HG03571 (cell line): ENCODE results near the gene RIC8B.

Experiments
- ATAC-seq: cut with Tn5 transposase; IDR thresholded peaks from one replicate; pipeline ENCODE4 v1.9.1; 2021; ENCODE audit not compliant: unreplicated experiment

The RIC8B gene

DNA sequence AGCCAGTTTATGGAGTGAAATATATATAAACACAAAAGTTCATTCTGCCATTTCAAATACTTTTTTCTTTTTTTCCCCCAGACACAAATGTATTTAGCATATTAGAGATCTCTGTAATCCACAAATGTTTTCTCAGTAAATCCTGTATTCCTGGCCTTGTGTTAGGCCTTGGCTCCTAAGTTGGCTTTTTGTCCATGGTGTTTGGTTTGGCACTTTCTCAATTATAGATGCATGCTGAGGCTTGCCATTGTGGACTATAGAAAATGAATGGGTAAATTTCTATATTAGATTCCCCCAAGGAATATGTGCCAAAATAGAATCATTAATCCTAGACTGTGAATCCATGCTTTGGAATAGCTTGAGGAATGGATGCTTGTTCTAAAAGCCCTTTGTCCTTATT, 17.0 kb downstream of the RIC8B start:
- ATAC-seq = no peak

DNA sequence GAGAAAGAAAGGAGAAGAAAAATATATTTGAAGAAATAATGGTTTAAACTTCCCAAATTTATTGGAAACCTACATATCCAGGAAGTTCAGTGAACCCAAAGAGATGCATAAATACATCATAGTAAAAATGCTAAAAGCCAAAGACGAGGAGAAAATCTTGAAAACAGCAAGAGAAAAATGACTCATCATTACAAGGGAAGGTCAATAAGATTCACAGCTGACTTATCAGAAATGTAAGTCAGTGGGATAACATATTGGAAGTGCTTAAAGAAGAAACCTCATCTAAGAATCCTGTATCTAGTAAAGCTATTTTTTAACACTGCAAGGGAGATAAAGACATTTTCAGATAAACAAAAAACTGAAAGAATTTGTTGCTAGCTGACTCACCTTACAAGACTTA, 19.9 kb downstream of the RIC8B start:
- ATAC-seq = no peak

DNA sequence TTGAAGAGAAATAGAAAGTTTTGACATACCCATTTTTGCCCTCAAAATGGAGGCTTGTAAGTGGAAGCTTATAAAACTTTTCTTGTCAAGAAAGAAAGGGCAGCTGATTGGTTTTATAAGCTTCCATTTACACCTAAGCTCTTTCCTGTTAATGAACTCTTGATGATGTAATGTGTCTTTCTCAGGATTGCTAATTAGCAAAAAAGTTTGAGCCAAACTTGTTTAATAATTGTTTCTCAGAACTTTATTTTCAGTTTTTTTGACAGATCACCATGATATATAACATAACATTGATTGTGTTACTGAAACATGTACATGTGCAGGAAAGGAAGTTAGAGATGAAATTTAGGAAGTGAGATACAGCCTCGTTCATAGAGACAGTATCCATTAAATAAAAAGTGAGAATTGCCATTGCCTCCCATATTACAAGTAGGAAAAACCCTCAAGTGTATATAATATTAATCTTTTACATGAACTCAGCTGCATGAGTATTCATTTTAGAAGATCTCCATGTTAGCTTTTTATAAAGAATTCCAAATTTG, 26.8 kb downstream of the RIC8B start:
- no peak for ATAC-seq

DNA sequence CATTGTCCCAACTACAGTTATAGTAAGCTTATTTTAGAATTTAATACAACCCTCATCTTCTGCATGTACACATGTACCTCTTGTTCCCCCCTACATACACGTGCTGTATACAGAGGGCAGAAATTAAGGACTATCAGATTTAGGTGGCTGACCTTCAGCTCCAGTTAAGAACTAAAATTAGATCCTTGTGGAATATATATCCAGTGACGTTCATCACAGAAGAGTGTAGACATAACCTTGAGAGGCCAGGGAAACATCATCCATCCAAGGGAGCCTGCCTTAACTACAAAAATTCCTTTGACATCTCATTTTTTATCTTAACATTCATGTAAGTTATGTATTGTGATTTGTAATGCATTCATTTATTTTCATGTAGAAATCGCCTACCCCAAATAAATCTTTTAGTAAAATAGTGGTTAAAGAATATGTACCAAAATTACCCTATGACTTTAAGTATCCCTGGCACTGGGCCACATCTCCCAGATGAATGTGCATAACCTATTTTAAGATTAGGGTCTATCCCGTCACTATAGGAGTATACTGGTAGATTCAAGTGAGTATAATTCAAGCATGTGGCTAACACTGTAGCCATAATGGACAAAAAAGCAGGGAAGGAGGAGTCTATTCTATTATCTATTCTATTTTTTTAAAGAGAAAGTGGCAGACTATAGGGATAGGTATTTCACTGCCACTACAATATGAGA, 27.5 kb downstream of the RIC8B start:
- ATAC-seq = no peak

DNA sequence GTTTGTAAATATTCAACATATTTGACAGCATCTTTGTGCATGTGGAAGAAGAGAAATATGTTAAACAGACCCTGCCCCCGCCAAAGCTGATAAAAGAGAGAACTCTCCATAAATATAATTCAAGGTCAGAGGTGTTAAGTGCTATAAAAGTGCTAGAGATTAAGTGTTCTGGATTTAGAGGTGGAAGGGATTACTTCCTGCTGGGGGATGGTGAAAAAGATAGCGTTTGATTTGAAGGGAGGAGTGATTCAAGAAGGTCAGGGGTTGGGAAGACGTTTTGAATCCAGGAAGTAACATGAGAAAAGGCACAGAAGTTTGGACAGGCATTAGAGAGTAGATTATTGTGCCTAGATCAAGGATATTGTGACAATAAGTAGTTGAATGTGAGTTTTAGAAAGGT, 30.2 kb downstream of the RIC8B start:
- ATAC-seq = no peak

DNA sequence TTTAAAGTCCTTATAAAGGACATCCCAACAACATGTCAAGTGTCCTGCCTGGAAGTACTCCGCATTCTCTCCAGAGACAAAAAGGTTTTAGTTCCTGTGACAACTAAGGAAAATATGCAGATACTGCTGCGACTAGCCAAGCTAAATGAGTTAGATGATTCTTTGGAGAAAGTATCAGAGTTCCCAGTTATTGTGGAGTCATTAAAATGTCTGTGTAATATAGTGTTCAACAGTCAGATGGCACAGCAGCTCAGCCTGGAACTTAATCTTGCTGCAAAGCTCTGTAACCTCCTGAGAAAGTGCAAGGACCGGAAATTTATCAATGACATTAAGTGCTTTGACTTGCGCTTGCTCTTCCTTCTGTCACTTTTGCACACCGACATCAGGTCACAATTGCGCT, 40.2 kb downstream of the RIC8B start:
- no peak for ATAC-seq

DNA sequence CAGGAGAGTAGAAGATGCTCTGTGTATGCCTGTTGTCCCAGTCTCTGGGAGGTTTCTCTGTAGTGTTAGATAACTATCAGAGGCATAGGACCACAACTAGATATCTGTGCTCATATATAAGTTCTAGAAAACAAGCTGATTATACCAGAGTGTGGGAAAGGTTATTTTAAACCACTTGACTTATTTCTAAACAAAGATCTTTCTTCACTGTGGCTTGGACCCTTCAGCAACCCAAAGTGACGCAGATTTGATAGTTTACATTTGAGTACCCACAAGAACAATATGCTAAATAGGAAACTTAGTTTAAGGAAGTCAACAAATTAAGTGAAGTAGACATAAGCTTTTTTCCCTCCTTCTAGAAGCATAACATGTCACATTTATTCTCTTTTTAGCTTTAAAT, 41.3 kb downstream of the RIC8B start:
- no peak for ATAC-seq

DNA sequence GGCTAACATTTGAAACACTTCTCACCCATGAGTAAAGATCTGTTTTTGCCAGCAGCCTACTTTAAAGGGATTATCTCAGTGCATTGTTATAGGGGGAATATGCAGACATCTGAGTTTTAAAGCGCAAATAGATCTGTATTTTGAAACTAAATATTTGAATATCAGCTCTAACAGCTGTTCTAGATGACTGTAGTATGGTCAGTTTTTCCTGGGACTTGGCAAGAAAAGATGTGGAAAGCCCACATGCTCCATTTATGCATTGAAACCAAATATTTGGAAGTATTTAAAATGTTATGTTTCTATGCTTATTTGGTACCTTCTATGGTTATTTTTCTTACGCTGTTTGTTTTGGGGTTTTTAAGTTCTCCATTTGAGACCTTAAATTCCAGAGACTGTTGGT, 41.7 kb downstream of the RIC8B start:
- no peak for ATAC-seq

DNA sequence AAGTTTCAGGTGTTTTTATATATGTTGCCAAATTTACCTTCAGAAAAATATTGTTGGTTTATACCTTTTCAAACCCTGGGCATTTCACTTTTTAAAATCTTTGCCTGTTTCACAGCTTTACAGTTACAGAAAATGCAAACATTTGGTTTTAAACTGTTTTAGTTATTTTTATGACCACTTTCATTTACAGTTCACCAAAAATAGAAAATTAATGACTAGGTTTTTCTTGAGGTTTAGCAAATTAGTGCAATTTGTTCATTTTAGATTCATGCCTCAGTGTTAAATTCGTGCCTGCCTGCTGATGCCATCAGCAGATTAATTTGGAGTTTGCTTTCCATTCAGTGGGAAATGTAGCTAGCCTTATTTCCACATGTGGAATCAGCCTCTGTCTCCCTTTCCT, 45.5 kb downstream of the RIC8B start:
- no peak for ATAC-seq

DNA sequence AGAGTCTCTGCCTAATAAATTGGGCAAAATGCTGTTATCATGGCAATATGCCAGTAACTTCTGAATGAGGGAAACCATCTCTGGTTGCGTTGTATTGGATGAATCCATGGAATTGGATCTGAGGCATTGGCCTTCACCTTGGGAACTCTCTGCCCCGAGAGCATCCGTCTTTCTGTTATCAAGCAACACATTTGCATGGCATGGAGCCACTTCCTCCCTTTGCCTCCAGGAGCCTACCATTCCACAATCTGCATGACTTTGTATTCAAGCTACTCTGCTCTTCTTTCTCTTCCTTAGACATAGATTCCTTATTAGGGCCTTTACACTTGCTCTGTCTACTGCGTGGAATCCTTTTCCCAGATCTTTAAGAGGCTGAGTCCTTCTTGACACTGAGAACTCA, 57.2 kb downstream of the RIC8B start:
- ATAC-seq = no peak

DNA sequence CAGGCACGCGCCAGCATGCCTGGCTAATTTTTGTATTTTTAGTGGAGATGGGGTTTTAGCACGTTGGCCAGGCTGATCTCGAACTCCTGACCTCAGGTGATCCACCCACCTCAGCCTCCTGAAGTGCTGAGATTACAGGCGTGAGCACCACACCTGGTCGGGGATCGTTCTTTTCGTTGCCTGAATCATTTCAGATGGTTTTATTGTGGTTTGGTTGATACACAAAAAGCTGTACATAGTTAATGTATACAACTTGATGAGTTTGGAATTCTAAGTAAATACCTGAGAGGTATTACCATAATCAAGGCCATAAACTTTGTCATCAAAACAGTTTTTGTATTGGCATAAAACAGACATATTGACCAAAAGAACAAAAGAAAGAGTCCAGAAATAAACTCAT, 63.3 kb downstream of the RIC8B start:
- ATAC-seq = no peak

DNA sequence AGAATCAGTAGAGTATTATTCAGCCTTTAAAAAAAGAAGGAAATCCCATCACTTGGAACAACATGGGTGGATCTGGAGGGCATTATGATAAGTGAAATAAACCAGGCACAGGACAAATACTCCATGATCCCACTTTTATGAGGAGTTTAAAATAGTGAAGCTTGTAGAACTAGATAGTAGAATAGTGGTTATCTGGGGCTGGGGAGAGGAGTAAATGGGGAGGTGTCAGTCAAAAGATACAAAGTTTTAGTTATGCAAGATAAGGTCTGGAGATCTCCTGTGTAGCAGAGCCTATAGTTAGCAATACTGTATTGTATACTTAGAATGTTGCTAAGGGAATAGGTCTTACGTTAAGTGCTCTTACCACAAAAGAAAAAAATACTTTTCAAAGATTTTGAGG, 64.9 kb downstream of the RIC8B start:
- no peak for ATAC-seq

DNA sequence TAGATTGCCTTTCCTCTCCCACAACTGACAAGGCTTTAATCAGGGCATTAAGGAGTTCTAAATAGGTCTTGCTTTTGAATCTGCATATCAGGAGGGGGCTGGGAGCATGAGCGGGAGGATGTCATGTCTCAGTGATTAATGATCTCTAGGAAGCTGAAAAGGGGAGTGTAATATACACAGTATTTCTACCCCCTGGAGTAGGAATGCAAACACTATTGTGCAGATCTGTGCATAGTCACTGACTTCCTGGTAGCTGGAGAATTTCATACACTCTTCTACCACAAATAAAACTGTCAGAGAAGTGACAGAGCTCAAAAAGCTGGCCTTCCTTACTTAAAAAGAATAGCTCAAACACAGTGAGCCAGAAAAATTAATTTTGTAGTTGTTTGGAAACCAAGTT, 65.8 kb downstream of the RIC8B start:
- ATAC-seq = no peak

DNA sequence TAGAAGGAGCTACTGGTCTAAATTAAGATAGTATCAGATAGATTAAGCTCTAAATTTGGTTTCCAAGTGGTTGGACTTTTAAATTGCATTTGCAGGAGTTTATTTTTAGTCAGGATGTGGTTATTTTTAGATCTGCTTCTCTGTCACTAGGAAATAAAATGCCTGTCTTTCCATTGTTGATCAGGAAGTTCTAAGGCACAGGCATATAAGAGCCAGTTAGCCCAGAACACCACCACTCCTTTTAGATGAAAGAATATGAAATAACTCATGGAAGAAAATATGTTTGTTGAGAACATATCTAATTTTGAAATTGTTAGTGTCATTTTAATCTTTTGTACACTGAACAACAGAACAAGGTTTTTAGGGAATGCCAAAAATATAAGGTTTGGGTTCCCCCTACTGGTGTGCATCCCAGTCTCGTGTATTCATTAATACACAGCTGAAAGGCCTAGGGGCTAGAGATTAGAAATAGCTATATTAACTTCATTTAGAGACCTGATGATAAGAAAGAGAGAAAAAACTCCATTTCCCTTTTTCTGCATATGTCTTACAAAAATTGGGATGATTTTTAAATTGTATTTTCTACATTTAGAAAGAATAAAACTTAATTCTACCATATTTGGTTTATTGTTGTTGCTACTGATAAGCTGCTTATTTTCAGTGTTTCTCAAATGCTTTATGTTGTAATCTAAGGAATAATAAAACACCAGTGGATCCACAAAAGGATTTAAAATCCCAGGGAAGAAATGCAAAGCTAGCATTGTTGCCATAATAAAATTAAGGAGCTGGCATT, 67.2 kb downstream of the RIC8B start:
- ATAC-seq = no peak

DNA sequence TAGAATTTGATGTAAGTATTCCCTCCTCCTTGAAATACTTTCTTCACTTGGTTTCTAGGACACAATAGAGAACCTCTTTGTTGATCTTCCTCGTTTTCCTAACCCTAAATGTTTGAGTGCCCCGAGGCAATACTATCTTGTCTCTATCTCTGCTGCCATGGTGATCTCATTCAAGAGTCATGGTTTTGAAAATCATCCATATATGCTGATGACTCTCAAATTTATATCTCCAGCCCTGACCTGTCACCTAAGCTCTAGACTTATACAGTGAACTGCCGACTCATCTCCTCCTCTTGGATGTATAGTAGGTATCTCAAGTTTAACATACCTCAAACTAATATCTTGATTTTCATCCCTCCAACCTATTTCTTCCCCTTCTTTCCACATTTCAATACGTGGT, 71.4 kb downstream of the RIC8B start:
- ATAC-seq = no peak

DNA sequence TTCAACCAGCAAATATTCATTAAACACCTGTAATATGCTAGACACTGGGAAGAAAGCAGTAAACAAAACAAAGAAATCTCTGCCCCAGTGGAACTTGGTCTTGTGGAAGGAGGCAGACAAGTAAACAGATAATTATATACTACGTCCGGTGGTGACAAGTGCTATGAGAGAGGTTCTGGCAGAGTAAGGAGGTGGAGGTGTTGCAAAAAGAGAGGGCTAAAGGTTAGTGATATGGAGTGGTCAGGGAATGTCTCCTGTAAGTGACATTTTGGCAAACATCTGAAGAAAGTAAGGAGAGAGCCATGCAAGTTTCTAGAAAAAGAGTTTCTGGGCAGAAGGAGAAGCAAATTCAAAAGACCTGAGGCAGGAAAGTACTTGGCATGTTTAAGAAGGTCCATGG, 73.4 kb downstream of the RIC8B start:
- ATAC-seq = no peak

DNA sequence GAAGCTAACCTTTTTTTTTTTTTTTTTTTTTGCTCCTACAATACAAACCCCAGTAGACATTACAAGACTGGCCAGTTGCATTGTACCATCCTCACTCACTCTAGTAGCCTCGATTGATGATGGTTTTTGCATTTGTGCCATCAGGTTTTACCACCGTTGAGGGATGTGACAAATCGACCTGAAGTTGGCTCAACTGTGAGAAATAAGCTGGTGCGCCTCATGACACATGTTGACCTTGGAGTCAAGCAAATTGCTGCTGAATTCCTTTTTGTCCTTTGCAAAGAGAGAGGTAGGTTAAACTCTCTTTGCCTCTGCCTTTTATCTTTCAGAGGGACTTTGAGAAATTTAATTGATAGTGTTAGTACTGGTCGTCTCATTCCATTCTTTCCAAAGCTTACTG, 76.8 kb downstream of the RIC8B start:
- ATAC-seq = no peak

DNA sequence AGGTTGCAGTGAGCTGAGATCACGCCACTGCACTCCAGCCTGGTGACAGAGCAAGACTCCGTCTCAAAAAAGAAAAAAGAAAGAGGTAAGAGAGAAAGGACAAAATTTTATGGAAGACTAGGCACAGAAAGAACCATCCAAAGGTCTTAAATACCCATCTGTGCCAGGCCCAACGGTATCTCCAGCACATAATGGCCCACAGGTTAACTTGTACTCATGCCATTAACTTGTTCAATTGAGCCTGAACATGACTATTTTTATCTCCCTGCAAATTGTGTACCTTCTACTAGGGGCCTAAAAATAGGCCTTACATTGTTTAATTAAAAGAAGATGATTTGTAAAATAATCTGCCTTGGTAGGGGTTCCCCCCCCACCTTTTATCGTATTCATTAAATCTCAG, 80.2 kb downstream of the RIC8B start:
- no peak for ATAC-seq

DNA sequence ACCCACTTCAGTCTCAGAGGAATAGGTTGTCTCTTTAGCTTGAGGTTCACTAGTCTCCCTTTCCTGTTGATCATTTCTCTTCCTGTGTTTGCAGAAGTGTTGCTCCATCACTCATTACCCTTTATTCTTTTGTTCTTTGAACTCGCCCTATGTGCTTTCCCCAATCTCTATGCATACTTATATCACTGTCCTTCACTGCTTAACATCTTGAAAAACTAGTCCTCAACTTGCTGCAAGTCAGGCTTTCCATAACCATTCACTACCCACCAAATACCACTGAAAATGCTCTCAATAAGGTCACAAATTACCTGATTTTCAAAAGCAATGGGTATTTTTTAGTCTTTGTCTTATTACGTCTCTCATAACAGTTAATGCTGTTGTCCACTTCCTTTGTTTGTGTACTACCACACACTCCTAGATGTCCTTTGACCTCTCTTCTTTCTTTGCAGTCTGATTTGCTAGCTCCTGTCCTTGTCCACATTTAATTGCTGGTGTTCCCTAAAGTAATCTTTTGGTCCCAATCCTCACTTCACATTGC, 80.8 kb downstream of the RIC8B start:
- ATAC-seq = no peak

DNA sequence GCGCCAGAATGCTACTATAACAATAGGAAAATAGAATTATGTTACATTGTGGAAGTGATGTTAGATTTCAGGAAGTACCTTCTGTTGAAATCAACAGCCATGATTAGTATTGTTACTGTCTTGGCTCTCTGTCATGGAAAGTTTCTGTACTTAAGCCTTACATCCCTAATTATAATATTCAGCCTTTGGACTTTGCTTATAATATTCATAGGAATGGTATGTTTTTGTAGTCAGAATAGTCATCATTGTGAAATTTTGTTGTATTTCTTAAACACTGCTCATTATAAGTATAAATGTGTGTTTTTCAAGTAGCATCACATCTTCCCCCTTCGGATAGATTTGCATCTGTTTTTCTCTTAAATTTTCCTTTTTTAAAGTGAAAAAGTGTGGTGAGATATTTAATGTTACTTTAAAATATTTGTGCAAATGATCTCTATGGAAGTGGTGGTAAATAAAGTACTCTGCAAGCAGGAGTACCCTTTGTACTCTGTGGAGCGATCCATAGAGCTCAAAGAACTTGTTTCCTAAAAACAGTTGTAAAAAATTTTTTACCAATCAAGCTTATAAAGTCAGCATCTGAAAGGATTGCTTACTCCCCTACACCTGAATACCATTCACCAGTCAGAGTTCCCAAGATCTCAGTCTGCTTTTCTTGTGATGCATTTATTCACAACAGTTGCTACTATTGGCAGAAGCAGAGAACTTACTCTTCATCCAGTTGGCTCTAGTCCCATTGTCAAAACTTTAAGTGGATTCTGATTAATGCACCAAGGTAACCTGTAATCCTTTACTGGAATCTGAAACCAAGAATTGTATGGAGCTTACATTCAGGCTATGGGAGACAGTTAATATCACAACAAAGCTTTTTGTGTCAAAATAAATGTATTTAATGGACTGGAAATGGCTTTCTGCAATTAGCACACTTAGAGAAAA, 87.8 kb downstream of the RIC8B start:
- no peak for ATAC-seq

DNA sequence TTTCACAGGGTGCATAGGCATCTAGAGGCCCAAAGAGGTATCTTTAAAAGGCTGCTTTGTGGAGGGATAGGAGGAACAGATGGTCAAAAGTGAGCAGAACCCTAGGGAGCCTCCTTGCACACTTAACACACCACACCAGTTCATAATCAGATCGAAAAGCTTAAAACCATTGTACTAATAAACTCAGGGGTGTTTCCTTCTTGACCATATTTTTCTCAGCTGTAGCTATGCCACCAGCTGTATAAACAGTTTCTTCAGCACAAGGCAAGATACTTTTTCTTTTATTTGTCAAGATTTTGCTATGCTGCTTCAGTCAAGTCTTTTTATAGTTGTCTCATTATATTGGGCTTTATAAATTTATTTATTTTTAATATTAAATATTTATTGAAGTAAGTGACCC, 88.7 kb downstream of the RIC8B start:
- ATAC-seq = no peak
